Gastrocnemius medialis (tissue), 4 donors: ENCODE measurements around the gene DEPDC4.

ENCODE experiments used
- CTCF ChIP-seq, 5 experiments: fragments of 450-650 bp in 3 of 5; fragments of 200-600 bp in 2 of 5; sonication (generic) in 2 of 5; IDR thresholded peaks in 4 of 5; conservative IDR thresholded peaks in 1 of 5; 1 replicate in 4 of 5; 2 replicates in 1 of 5; pipeline ENCODE4 v1.5.1; 2016 to 2019; ENCODE audit warnings: antibody characterized with exemption in 5 of 5, mild to moderate bottlenecking in 3 of 5, moderate library complexity in 3 of 5
- POLR2A ChIP-seq, 2 donors: fragments of 450-650 bp; IDR thresholded peaks; one replicate each; pipeline ENCODE4 v1.6.1; 2017; ENCODE audit warnings: antibody characterized with exemption in 2 of 2, mild to moderate bottlenecking in 2 of 2, moderate library complexity in 2 of 2

GRCh38 chr12:100200463-100201181 lies 66.3 kb downstream of the DEPDC4 start, which contains the start of gene ACTR6:
- no peak for TF ChIP-seq CTCF (IDR thresholded peaks at IDR 0.05 in 4 of 5, conservative IDR thresholded peaks at IDR 0.05 in 1 of 5)
- peak in 1 of 2 donors; percentile 15 for TF ChIP-seq POLR2A (IDR thresholded peaks at IDR 0.05)
